Measurements from ENCODE around the gene ZNF28.
"Not testable (repeated sequence)": the region's sequence is repeated elsewhere in the genome, so short reads cannot be mapped to it uniquely, and the experiment has no call there.

The ZNF28 gene
- total RNA-seq: 6.3 to 51.9 reads per million in 2 donors

- DNase-seq: peak; percentile 38
Observed at GRCh38 chr19:52821204-52821960, at the start of gene ZNF28. ZNF28 (minus strand) TSS chr19:52821633; CDS start chr19:52817958, 3,675 bp downstream.

- DNase-seq: not testable (repeated sequence)
Observed at GRCh38 chr19:52868031-52868430, 46.6 kb upstream of the ZNF28 start.

- DNase-seq: peak; percentile 56
Observed at GRCh38 chr19:52857378-52858191, 36.2 kb upstream of the ZNF28 start, which contains the start of gene ZNF468. ZNF468 (minus strand) TSS chr19:52857619; CDS start chr19:52854272, 3,347 bp downstream.

- DNase-seq: not testable (repeated sequence)
Observed at GRCh38 chr19:52856540-52857377, 35.3 kb upstream of the ZNF28 start.

- not testable (repeated sequence) for DNase-seq
Observed at GRCh38 chr19:52847352-52847751, 25.9 kb upstream of the ZNF28 start.

GRCh38 chr19:52840825-52841465 is 19.5 kb upstream of the ZNF28 start:
- DNase-seq: not testable (repeated sequence)

GRCh38 chr19:52834289-52834688 is 12.9 kb upstream of the ZNF28 start:
- not testable (repeated sequence) for DNase-seq

GRCh38 chr19:52833541-52833940 is 12.1 kb upstream of the ZNF28 start:
- DNase-seq: not testable (repeated sequence)

- not testable (repeated sequence) for DNase-seq
Observed at GRCh38 chr19:52829866-52830265, 8.4 kb upstream of the ZNF28 start.

GRCh38 chr19:52825765-52826164 is 4.3 kb upstream of the ZNF28 start:
- DNase-seq: no peak

GRCh38 chr19:52823676-52824075 is 2.2 kb upstream of the ZNF28 start:
- DNase-seq: no peak

GRCh38 chr19:52820472-52821203 is 795 bp downstream of the ZNF28 start:
- not testable (repeated sequence) for DNase-seq

GRCh38 chr19:52809801-52810200 is 11.6 kb downstream of the ZNF28 start:
- no peak for DNase-seq

- DNase-seq: not testable (repeated sequence)
Observed at GRCh38 chr19:52799950-52800640, 21.3 kb downstream of the ZNF28 start.

- DNase-seq: no peak
Observed at GRCh38 chr19:52789440-52789839, 32.0 kb downstream of the ZNF28 start.

- peak; percentile 75 for DNase-seq
Observed at GRCh38 chr19:52786464-52787354, 34.7 kb downstream of the ZNF28 start, which contains the start of gene ZNF600. ZNF600 (minus strand) TSS chr19:52786791; CDS start chr19:52778888, 7,903 bp downstream.

GRCh38 chr19:52786078-52786463 is 35.4 kb downstream of the ZNF28 start:
- DNase-seq: no peak

- no peak for DNase-seq
Observed at GRCh38 chr19:52785506-52785905, 35.9 kb downstream of the ZNF28 start.

GRCh38 chr19:52782864-52783263 is 38.6 kb downstream of the ZNF28 start:
- not testable (repeated sequence) for DNase-seq

- DNase-seq: no peak
Observed at GRCh38 chr19:52778811-52779210, 42.6 kb downstream of the ZNF28 start.
